Measurements from ENCODE around the gene CLDN14. TPM values are rescaled to one million over a fixed set of nuclear protein-coding genes. Genes with fewer than 3 reads are reported as not detected.

Gene CLDN14
- polyA plus RNA-seq, 1 donor: not detected

- DNase-seq: peak; percentile 40 to 64
Measured at GRCh38 chr21:36422279-36423098, 57.4 kb downstream of the CLDN14 start.

GRCh38 chr21:36420571-36421339 lies 59.2 kb downstream of the CLDN14 start:
- H3K36me3 ChIP-seq (ENCODE audit: control insufficient read depth, insufficient read depth, low read length): peaks cover 3% of the 10 kb centered on the region
- no peak overlapping the region for H3K27ac ChIP-seq (ENCODE audit: low read length)
- no peak overlapping the region for H3K4me3 ChIP-seq (ENCODE audit: low read length)
- no peak for DNase-seq
- peaks cover 6% of the 10 kb centered on the region for H3K9me3 ChIP-seq (ENCODE audit: control insufficient read depth, low read depth, low read length)
- H3K4me1 ChIP-seq (ENCODE audit: control insufficient read depth, insufficient read depth, low read length): no peaks in the 10 kb centered on the region
- WGBS (ENCODE audit: insufficient coverage, low lambda C conversion rate): 96% methylated on average over 4 of the region's 18 CpGs
- no peaks in the 10 kb centered on the region for H3K27me3 ChIP-seq (ENCODE audit: control insufficient read depth, insufficient read depth, low read length)

More at GRCh38 chr21:36422279-36423098, 57.4 kb downstream of the CLDN14 start:
- no peaks in the 10 kb centered on the region for H3K27me3 ChIP-seq (ENCODE audit: control insufficient read depth, insufficient read depth, low read length)
- no peaks in the 10 kb centered on the region for H3K4me1 ChIP-seq (ENCODE audit: control insufficient read depth, insufficient read depth, low read length)
- H3K36me3 ChIP-seq (ENCODE audit: control insufficient read depth, insufficient read depth, low read length): no peaks in the 10 kb centered on the region
- no peak overlapping the region for H3K27ac ChIP-seq (ENCODE audit: low read length)
- no CpG with 5 or more reads among the region's 28 CpGs for WGBS (ENCODE audit: insufficient coverage, low lambda C conversion rate)
- H3K9me3 ChIP-seq (ENCODE audit: control insufficient read depth, low read depth, low read length): peaks cover 6% of the 10 kb centered on the region
- H3K4me3 ChIP-seq (ENCODE audit: low read length): no peak overlapping the region

- Histone ChIP-seq H3K36me3 (ENCODE audit: control insufficient read depth, insufficient read depth, low read length) (peaks cover 3% of the 10 kb centered on the region), H3K27ac (ENCODE audit: low read length) (no peak overlapping the region), H3K4me3 (ENCODE audit: low read length) (no peak overlapping the region), H3K9me3 (ENCODE audit: control insufficient read depth, low read depth, low read length) (peaks cover 6% of the 10 kb centered on the region), H3K4me1 (ENCODE audit: control insufficient read depth, insufficient read depth, low read length) (no peaks in the 10 kb centered on the region), H3K27me3 (ENCODE audit: control insufficient read depth, insufficient read depth, low read length) (no peaks in the 10 kb centered on the region)
- peak; percentile 64 to 76 for DNase-seq
- WGBS (ENCODE audit: insufficient coverage, low lambda C conversion rate): no CpG with 5 or more reads among the region's 8 CpGs
Measured at GRCh38 chr21:36419996-36420395, 59.9 kb downstream of the CLDN14 start.

- peaks cover 3% of the 10 kb centered on the region for H3K36me3 ChIP-seq (ENCODE audit: control insufficient read depth, insufficient read depth, low read length)
- no peak overlapping the region for H3K4me3 ChIP-seq (ENCODE audit: low read length)
- no peaks in the 10 kb centered on the region for H3K27me3 ChIP-seq (ENCODE audit: control insufficient read depth, insufficient read depth, low read length)
- H3K4me1 ChIP-seq (ENCODE audit: control insufficient read depth, insufficient read depth, low read length): no peaks in the 10 kb centered on the region
- peaks cover 6% of the 10 kb centered on the region for H3K9me3 ChIP-seq (ENCODE audit: control insufficient read depth, low read depth, low read length)
- WGBS (ENCODE audit: insufficient coverage, low lambda C conversion rate): no CpG with 5 or more reads among the region's 14 CpGs
- DNase-seq: no peak
- no peak overlapping the region for H3K27ac ChIP-seq (ENCODE audit: low read length)
Measured at GRCh38 chr21:36419241-36419640, 60.7 kb downstream of the CLDN14 start.

GRCh38 chr21:36415375-36415774 lies 64.5 kb downstream of the CLDN14 start:
- WGBS (ENCODE audit: insufficient coverage, low lambda C conversion rate): no CpG with 5 or more reads among the region's 6 CpGs

GRCh38 chr21:36412916-36413315 lies 67.0 kb downstream of the CLDN14 start:
- Histone ChIP-seq H3K27ac (ENCODE audit: low read length) (no peak overlapping the region), H3K27me3 (ENCODE audit: control insufficient read depth, insufficient read depth, low read length) (no peaks in the 10 kb centered on the region), H3K4me3 (ENCODE audit: low read length) (no peak overlapping the region), H3K9me3 (ENCODE audit: control insufficient read depth, low read depth, low read length) (no peaks in the 10 kb centered on the region), H3K4me1 (ENCODE audit: control insufficient read depth, insufficient read depth, low read length) (no peaks in the 10 kb centered on the region), H3K36me3 (ENCODE audit: control insufficient read depth, insufficient read depth, low read length) (peaks cover 13% of the 10 kb centered on the region)
- DNase-seq: no peak
- WGBS (ENCODE audit: insufficient coverage, low lambda C conversion rate): no CpG with 5 or more reads among the region's 11 CpGs

More at GRCh38 chr21:36415375-36415774, 64.5 kb downstream of the CLDN14 start:
- Histone ChIP-seq H3K4me3 (ENCODE audit: low read length) (no peak overlapping the region), H3K9me3 (ENCODE audit: control insufficient read depth, low read depth, low read length) (no peaks in the 10 kb centered on the region), H3K36me3 (ENCODE audit: control insufficient read depth, insufficient read depth, low read length) (peaks cover 13% of the 10 kb centered on the region), H3K4me1 (ENCODE audit: control insufficient read depth, insufficient read depth, low read length) (no peaks in the 10 kb centered on the region), H3K27ac (ENCODE audit: low read length) (no peak overlapping the region), H3K27me3 (ENCODE audit: control insufficient read depth, insufficient read depth, low read length) (no peaks in the 10 kb centered on the region)
- no peak for DNase-seq

GRCh38 chr21:36411301-36411700 lies 68.6 kb downstream of the CLDN14 start:
- Histone ChIP-seq H3K36me3 (ENCODE audit: control insufficient read depth, insufficient read depth, low read length) (peaks cover 13% of the 10 kb centered on the region), H3K27ac (ENCODE audit: low read length) (no peak overlapping the region), H3K9me3 (ENCODE audit: control insufficient read depth, low read depth, low read length) (no peaks in the 10 kb centered on the region), H3K4me1 (ENCODE audit: control insufficient read depth, insufficient read depth, low read length) (no peaks in the 10 kb centered on the region), H3K27me3 (ENCODE audit: control insufficient read depth, insufficient read depth, low read length) (no peaks in the 10 kb centered on the region), H3K4me3 (ENCODE audit: low read length) (no peak overlapping the region)
- no peak for DNase-seq
- WGBS (ENCODE audit: insufficient coverage, low lambda C conversion rate): 100% methylated on average over 1 of the region's 10 CpGs

Other genes starting within 250 kb of the CLDN14 start
- 28.7 TPM for gene MORC3, start 159.9 kb downstream of the CLDN14 start, polyA plus RNA-seq
- gene CHAF1B, start 94.7 kb downstream of the CLDN14 start, polyA plus RNA-seq: 3.6 TPM
- 0.58 TPM for gene SIM2, start 219.0 kb upstream of the CLDN14 start, polyA plus RNA-seq